ENCODE data around the gene DLK1. TPM values are rescaled to one million over a fixed set of nuclear protein-coding genes. Genes with fewer than 3 reads are reported as not detected.

Gene DLK1
- total and polyA plus RNA-seq, 2 of the 4 experiments (the other 2 are of a cell fraction), result under 0.01 to 0.07 TPM

DNA sequence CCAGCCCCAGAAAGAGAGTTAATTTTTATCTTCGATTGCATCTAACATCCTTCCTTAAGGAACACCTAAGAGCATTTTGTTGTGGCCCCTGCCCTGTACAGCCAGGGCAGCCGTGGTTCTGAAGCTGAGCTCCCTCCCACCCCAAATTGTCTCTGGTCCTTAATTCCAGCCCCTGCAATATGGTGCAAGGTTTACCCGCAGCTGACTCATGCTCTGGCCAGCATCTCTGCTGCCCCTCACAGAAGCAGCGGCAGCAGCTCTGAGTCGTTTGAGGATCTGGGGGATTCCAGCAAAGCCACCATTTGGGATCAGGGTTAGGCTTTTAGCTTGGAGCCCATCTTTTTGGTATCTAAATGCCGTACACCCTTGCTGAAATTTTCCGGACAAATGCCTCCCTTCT lies 3.3 kb downstream of the DLK1 start:
- 51% methylated on average over 4 of the region's 7 CpGs; no CpG with 5 or more reads in 1 of the 2 experiments for WGBS, 2 experiments (ENCODE audit: extremely low coverage in 2 of 2, insufficient read length in 1 of 2)
- in situ Hi-C loops (cut with MboI; ENCODE audit: low sequenced_read_pairs), result no loop called here
- no peak overlapping the region for H4K8ac ChIP-seq (ENCODE audit: low read depth in 2 of 2, low read length in 2 of 2)
- no peak overlapping the region for H3K18ac ChIP-seq (ENCODE audit: low read depth, low read length)
- H2BK5ac ChIP-seq (ENCODE audit: low read depth, low read length, poor library complexity, severe bottlenecking), result no peak overlapping the region
- no peak overlapping the region for H4K5ac ChIP-seq (ENCODE audit: low read depth, low read length)
- H3K14ac ChIP-seq (replicated peaks; ENCODE audit: low read depth, low read length), result no peak overlapping the region
- no peak overlapping the region for H3K9ac ChIP-seq (ENCODE audit: low read depth, low read length)
- ATAC-seq (ENCODE audit: low read depth) (no peak), DNase-seq (peak; percentile 15)
- no peak overlapping the region for H2BK15ac ChIP-seq (ENCODE audit: low read depth, low read length)
- H3K4ac ChIP-seq (ENCODE audit: low read depth, low read length), result no peak overlapping the region
- no peak overlapping the region for H4K91ac ChIP-seq (ENCODE audit: insufficient read depth, low read depth, low read length)
- no peak overlapping the region for H3K27ac ChIP-seq (ENCODE audit: insufficient read depth, low read length)
- BruUV-seq (replicated peaks), result no TSS peak
- no peak overlapping the region for H3K4me3 ChIP-seq (ENCODE audit: insufficient read depth, low read depth, low read length)
- no peak overlapping the region for H2BK20ac ChIP-seq (ENCODE audit: low read depth, low read length)
- H3K4me2 ChIP-seq (ENCODE audit: low read depth, low read length), result no peak overlapping the region
- no peaks in the 10 kb centered on the region for H3K9me1 ChIP-seq (ENCODE audit: insufficient read depth, low read length)
- CTCF ChIA-PET, result interaction anchor here (1.3 kb wide), 1 partner anchor 12 kb away, joined by 3 read pairs; no protein-coding TSS in a partner anchor
- H3K27me3 ChIP-seq (ENCODE audit: control insufficient read depth, insufficient read depth, low read length), result peaks cover 83% of the 10 kb centered on the region
- no peak overlapping the region for H3K56ac ChIP-seq (ENCODE audit: extremely low read depth, insufficient read depth, low read length)
- no peaks in the 10 kb centered on the region; the same call in 1 of the 2 replicates for H4K20me1 ChIP-seq (ENCODE audit: insufficient read depth, low read length)
- H3K36me3 ChIP-seq (ENCODE audit: control insufficient read depth, insufficient read depth, low read length), result no peaks in the 10 kb centered on the region
- H3K79me1 ChIP-seq (ENCODE audit: low read depth in 1 of 2, low read length in 2 of 2), result no peaks in the 10 kb centered on the region
- no peak overlapping the region for H2AK5ac ChIP-seq (ENCODE audit: low read depth, low read length)
- H2AFZ ChIP-seq (replicated peaks; ENCODE audit: low read length, poor library complexity), result no peak overlapping the region
- intact Hi-C loops (cut with micrococcal nuclease), result no loop called here
- no peaks in the 10 kb centered on the region for H3K4me1 ChIP-seq (ENCODE audit: control insufficient read depth, insufficient read depth, low read length)
- H2BK120ac ChIP-seq (ENCODE audit: low read depth, low read length), result no peak overlapping the region
- no peak overlapping the region for H2AK9ac ChIP-seq (replicated peaks; ENCODE audit: low read depth, low read length, poor library complexity)
- H3K23ac ChIP-seq (ENCODE audit: low read depth, low read length), result no peak overlapping the region
- TF ChIP-seq, protein P1, sequence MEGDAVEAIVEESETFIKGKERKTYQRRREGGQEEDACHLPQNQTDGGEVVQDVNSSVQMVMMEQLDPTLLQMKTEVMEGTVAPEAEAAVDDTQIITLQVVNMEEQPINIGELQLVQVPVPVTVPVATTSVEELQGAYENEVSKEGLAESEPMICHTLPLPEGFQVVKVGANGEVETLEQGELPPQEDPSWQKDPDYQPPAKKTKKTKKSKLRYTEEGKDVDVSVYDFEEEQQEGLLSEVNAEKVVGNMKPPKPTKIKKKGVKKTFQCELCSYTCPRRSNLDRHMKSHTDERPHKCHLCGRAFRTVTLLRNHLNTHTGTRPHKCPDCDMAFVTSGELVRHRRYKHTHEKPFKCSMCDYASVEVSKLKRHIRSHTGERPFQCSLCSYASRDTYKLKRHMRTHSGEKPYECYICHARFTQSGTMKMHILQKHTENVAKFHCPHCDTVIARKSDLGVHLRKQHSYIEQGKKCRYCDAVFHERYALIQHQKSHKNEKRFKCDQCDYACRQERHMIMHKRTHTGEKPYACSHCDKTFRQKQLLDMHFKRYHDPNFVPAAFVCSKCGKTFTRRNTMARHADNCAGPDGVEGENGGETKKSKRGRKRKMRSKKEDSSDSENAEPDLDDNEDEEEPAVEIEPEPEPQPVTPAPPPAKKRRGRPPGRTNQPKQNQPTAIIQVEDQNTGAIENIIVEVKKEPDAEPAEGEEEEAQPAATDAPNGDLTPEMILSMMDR (conservative IDR thresholded peaks at IDR 0.05; ENCODE audit: low read depth, low read length), result no peak
- TF ChIP-seq FOS (IDR thresholded peaks at IDR 0.05; ENCODE audit: low read depth, low read length) (no peak), POLR2A (IDR thresholded peaks at IDR 0.05; ENCODE audit: low read depth, low read length) (no peak), MAZ (IDR thresholded peaks at IDR 0.05; ENCODE audit: borderline replicate concordance, low read depth, low read length) (no peak), BHLHE40 (IDR thresholded peaks at IDR 0.05; ENCODE audit: low read depth, low read length) (no peak), SMC3 (IDR thresholded peaks at IDR 0.05; ENCODE audit: low read depth, low read length) (no peak), MAFK (IDR thresholded peaks at IDR 0.05; ENCODE audit: low read depth, low read length) (no peak), CEBPB (IDR thresholded peaks at IDR 0.05; ENCODE audit: low read depth, low read length) (no peak), RFX5 (IDR thresholded peaks at IDR 0.05; ENCODE audit: low read depth, low read length) (no peak), RAD21 (IDR thresholded peaks at IDR 0.05; ENCODE audit: low read length) (no peak), MXI1 (IDR thresholded peaks at IDR 0.05; ENCODE audit: borderline replicate concordance, low read depth, low read length) (no peak), CHD1 (IDR thresholded peaks at IDR 0.05; ENCODE audit: low read depth, low read length) (no peak), NFE2L2 (IDR thresholded peaks at IDR 0.05; ENCODE audit: low read depth, low read length) (no peak), RCOR1 (IDR thresholded peaks at IDR 0.05; ENCODE audit: insufficient replicate concordance, low read length) (no peak)
- TF ChIP-seq, protein P2, sequence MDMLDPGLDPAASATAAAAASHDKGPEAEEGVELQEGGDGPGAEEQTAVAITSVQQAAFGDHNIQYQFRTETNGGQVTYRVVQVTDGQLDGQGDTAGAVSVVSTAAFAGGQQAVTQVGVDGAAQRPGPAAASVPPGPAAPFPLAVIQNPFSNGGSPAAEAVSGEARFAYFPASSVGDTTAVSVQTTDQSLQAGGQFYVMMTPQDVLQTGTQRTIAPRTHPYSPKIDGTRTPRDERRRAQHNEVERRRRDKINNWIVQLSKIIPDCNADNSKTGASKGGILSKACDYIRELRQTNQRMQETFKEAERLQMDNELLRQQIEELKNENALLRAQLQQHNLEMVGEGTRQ (IDR thresholded peaks at IDR 0.05; ENCODE audit: low read depth, low read length), result no peak
- TF ChIP-seq, protein P3, sequence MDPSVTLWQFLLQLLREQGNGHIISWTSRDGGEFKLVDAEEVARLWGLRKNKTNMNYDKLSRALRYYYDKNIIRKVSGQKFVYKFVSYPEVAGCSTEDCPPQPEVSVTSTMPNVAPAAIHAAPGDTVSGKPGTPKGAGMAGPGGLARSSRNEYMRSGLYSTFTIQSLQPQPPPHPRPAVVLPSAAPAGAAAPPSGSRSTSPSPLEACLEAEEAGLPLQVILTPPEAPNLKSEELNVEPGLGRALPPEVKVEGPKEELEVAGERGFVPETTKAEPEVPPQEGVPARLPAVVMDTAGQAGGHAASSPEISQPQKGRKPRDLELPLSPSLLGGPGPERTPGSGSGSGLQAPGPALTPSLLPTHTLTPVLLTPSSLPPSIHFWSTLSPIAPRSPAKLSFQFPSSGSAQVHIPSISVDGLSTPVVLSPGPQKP (IDR thresholded peaks at IDR 0.05; ENCODE audit: borderline replicate concordance, low read depth, low read length), result no peak
- no peaks in the 10 kb centered on the region for H3K9me3 ChIP-seq (ENCODE audit: control insufficient read depth, insufficient read depth, low read length)
- POLR2A ChIA-PET (ENCODE audit: unreplicated experiment), result interaction anchor here (1.0 kb wide), 1 partner anchor 37 kb away, joined by 4 read pairs; no protein-coding TSS in a partner anchor
- dilution Hi-C loops (cut with HindIII; ENCODE audit: low sequenced_read_pairs, unreplicated experiment), result no loop called here
